Osteocyte (in vitro differentiated cells): Measurements from ENCODE around the gene ROBO2. TPM values are rescaled to one million over a fixed set of nuclear protein-coding genes. Genes with fewer than 3 reads are reported as not detected.

Experiments used
- DNase-seq: peaks from one replicate; pipeline ENCODE4 v3.0.0; 2021; ENCODE audit warnings: mixed read lengths; ENCODE audit not compliant: unreplicated experiment; ENCODE audit errors: extremely low spot score
- H3K27ac Mint-ChIP-seq: one replicate; pipeline ENCODE4 v1.8.0; 2021; ENCODE audit warnings: mild to moderate bottlenecking, mixed read lengths; ENCODE audit not compliant: unreplicated experiment
- H3K27me3 Mint-ChIP-seq: one replicate; pipeline ENCODE4 v1.8.0; 2021; ENCODE audit warnings: mixed read lengths; ENCODE audit not compliant: unreplicated experiment
- H3K36me3 Mint-ChIP-seq: one replicate; pipeline ENCODE4 v1.8.0; 2021; ENCODE audit warnings: mixed read lengths; ENCODE audit not compliant: unreplicated experiment
- H3K4me1 Mint-ChIP-seq: one replicate; pipeline ENCODE4 v1.8.0; 2021; ENCODE audit warnings: mixed read lengths; ENCODE audit not compliant: unreplicated experiment
- H3K4me3 Mint-ChIP-seq: one replicate; pipeline ENCODE4 v1.8.0; 2021; ENCODE audit warnings: mild to moderate bottlenecking, moderate library complexity, mixed read lengths; ENCODE audit not compliant: unreplicated experiment
- H3K9me3 Mint-ChIP-seq: one replicate; pipeline ENCODE4 v1.8.0; 2021; ENCODE audit warnings: mixed read lengths; ENCODE audit not compliant: unreplicated experiment
- CTCF ChIP-seq: fragments of 200-600 bp; sonication (generic); IDR thresholded peaks from 2 replicates; pipeline ENCODE4 v1.5.0; 2021; ENCODE audit warnings: antibody characterized with exemption, mild to moderate bottlenecking, moderate library complexity
- total RNA-seq: library from RNA; stranded (reverse); gene quantifications from 2 replicates; pipeline ENCODE4 v1.2.1, GENCODE V29; 2021

The ROBO2 gene
- total RNA-seq, 1 donor from 2014 or later: 18.4 TPM

- Mint-ChIP-seq H3K9me3 (no peaks in the 10 kb centered on the region), H3K27me3 (no peaks in the 10 kb centered on the region), H3K4me3 (no peak overlapping the region), H3K36me3 (peaks cover 2% of the 10 kb centered on the region), H3K4me1 (no peaks in the 10 kb centered on the region), H3K27ac (no peak overlapping the region)
- no peak for DNase-seq
- TF ChIP-seq CTCF: no peak
These were observed 562.8 kb downstream of the ROBO2 start for GRCh38 chr3:77602722-77603121.

- Mint-ChIP-seq H3K9me3 (no peaks in the 10 kb centered on the region), H3K36me3 (peaks cover 3% of the 10 kb centered on the region), H3K27me3 (no peaks in the 10 kb centered on the region), H3K4me3 (no peak overlapping the region), H3K27ac (no peak overlapping the region), H3K4me1 (no peaks in the 10 kb centered on the region)
- no peak for DNase-seq
- no peak for TF ChIP-seq CTCF
These were observed 565.4 kb downstream of the ROBO2 start for GRCh38 chr3:77605308-77605707.

GRCh38 chr3:77605865-77606264 lies 566.0 kb downstream of the ROBO2 start:
- Mint-ChIP-seq H3K4me1 (no peaks in the 10 kb centered on the region), H3K27ac (no peak overlapping the region), H3K9me3 (no peaks in the 10 kb centered on the region), H3K4me3 (no peak overlapping the region), H3K36me3 (peaks cover 1% of the 10 kb centered on the region), H3K27me3 (no peaks in the 10 kb centered on the region)
- TF ChIP-seq CTCF: no peak
- DNase-seq: no peak

GRCh38 chr3:77606372-77606771 lies 566.5 kb downstream of the ROBO2 start:
- TF ChIP-seq CTCF: no peak
- Mint-ChIP-seq H3K27me3 (no peaks in the 10 kb centered on the region), H3K36me3 (peaks cover 1% of the 10 kb centered on the region), H3K27ac (no peak overlapping the region), H3K4me1 (no peaks in the 10 kb centered on the region), H3K9me3 (no peaks in the 10 kb centered on the region), H3K4me3 (no peak overlapping the region)
- DNase-seq: no peak

GRCh38 chr3:77618686-77619085 lies 578.8 kb downstream of the ROBO2 start:
- Mint-ChIP-seq H3K27me3 (no peaks in the 10 kb centered on the region), H3K4me3 (no peak overlapping the region)
- DNase-seq: no peak

More at GRCh38 chr3:77618686-77619085, 578.8 kb downstream of the ROBO2 start:
- no peak for TF ChIP-seq CTCF
- Mint-ChIP-seq H3K4me1 (no peaks in the 10 kb centered on the region), H3K36me3 (no peaks in the 10 kb centered on the region), H3K9me3 (no peaks in the 10 kb centered on the region), H3K27ac (no peak overlapping the region)
